ENCODE results near the gene METTL25. TPM values are rescaled to one million over a fixed set of nuclear protein-coding genes. Genes with fewer than 3 reads are reported as not detected.

The METTL25 gene
- total RNA-seq, 1 experiment from 2014 or later = 11.6 TPM

- no peak overlapping the region for H4K91ac ChIP-seq (ENCODE audit: insufficient read length, low read depth, low read length)
- H3K9ac ChIP-seq (ENCODE audit: extremely low read depth, insufficient read length, low read length) = no peak overlapping the region
- no peak overlapping the region for H2BK20ac ChIP-seq (ENCODE audit: low read depth, low read length, poor library complexity, severe bottlenecking)
- no peak overlapping the region for H3K18ac ChIP-seq (ENCODE audit: insufficient read length, low read depth, low read length)
- DNase-seq = no peak
- H3K56ac ChIP-seq (ENCODE audit: insufficient read length, low read depth, low read length) = no peak overlapping the region
- H3K4me1 ChIP-seq (ENCODE audit: insufficient read depth, low read length) = no peaks in the 10 kb centered on the region
- H4K20me1 ChIP-seq (ENCODE audit: control insufficient read depth, insufficient read depth, insufficient read length) = no peaks in the 10 kb centered on the region
- H2AK5ac ChIP-seq (ENCODE audit: insufficient read length, low read length) = no peak overlapping the region
- Mint-ChIP-seq H3K27me3 (ENCODE audit: low read depth) (no peaks in the 10 kb centered on the region), H3K4me3 (no peak overlapping the region), H3K4me1 (no peaks in the 10 kb centered on the region), H3K27ac (no peak overlapping the region; a peak in 1 of 7 replicates), H3K36me3 (ENCODE audit: insufficient read depth in 1 of 3, low read depth in 3 of 3) (peaks cover 0 to 3% (median 0%) of the 10 kb centered on the region in 3 experiments; a peak in 3 of 7 replicates), H3K9me3 (no peaks in the 10 kb centered on the region)
- H3K9me3 ChIP-seq (ENCODE audit: control insufficient read depth, low read depth, low read length) = no peaks in the 10 kb centered on the region
- no peak overlapping the region for H3K14ac ChIP-seq (ENCODE audit: insufficient read depth, low read length)
- H2BK5ac ChIP-seq (ENCODE audit: insufficient read length, low read length) = no peak overlapping the region
- no peaks in the 10 kb centered on the region for H3K27me3 ChIP-seq (ENCODE audit: insufficient read depth, low read length)
- no peaks in the 10 kb centered on the region for H3K79me1 ChIP-seq (ENCODE audit: insufficient read depth, low read depth, low read length, poor library complexity, severe bottlenecking)
- no peak overlapping the region for H3T11ph ChIP-seq (ENCODE audit: low read length)
- no peak overlapping the region for H3K23ac ChIP-seq (ENCODE audit: insufficient read length, low read depth, low read length)
- H3K23me2 ChIP-seq (ENCODE audit: insufficient read length, low read depth, low read length, poor library complexity, severe bottlenecking) = no peaks in the 10 kb centered on the region
- no peak overlapping the region for H3K27ac ChIP-seq (ENCODE audit: insufficient read length, low read depth, low read length)
- no peak overlapping the region for H4K5ac ChIP-seq (ENCODE audit: insufficient read length, low read depth, low read length)
- no peak overlapping the region for H2BK120ac ChIP-seq (ENCODE audit: low read depth, low read length, poor library complexity, severe bottlenecking)
- no peak overlapping the region for H2AFZ ChIP-seq (ENCODE audit: low read length)
- no peak overlapping the region for H4K8ac ChIP-seq (replicated peaks; ENCODE audit: insufficient read length, low read depth, low read length)
- no peak overlapping the region for H3K4ac ChIP-seq (ENCODE audit: low read depth, low read length)
- WGBS (ENCODE audit: extremely low coverage, insufficient read length, low lambda C conversion rate) = no CpG with 5 or more reads among the region's 5 CpGs
- H3K79me2 ChIP-seq (ENCODE audit: insufficient read depth, low read length) = no peaks in the 10 kb centered on the region
- no peak for TF ChIP-seq CTCF (conservative IDR thresholded peaks at IDR 0.05)
- H2BK12ac ChIP-seq (ENCODE audit: insufficient read length, low read depth, low read length) = no peak overlapping the region
- H3K4me2 ChIP-seq (ENCODE audit: insufficient read depth, insufficient read length, low read length) = no peak overlapping the region
- H2BK15ac ChIP-seq (ENCODE audit: low read depth, low read length) = no peak overlapping the region
These were observed 49.2 kb downstream of the METTL25 start for GRCh38 chr12:82407481-82407880.
